Measurements from ENCODE around the gene BGLAP. TPM values are rescaled to one million over a fixed set of nuclear protein-coding genes. Genes with fewer than 3 reads are reported as not detected.

BGLAP gene
- total RNA-seq, 1 donor from 2014 or later: 1.2 TPM

- Mint-ChIP-seq H3K27ac (ENCODE audit: unreplicated experiment) (peak overlapping the region; percentile 30), H3K36me3 (ENCODE audit: low read depth, unreplicated experiment) (peaks cover 5% of the 10 kb centered on the region), H3K27me3 (ENCODE audit: unreplicated experiment) (peaks cover 5% of the 10 kb centered on the region), H3K9me3 (ENCODE audit: unreplicated experiment) (no peaks in the 10 kb centered on the region), H3K4me1 (ENCODE audit: unreplicated experiment) (peaks cover 18% of the 10 kb centered on the region), H3K4me3 (ENCODE audit: unreplicated experiment) (no peak overlapping the region)
- DNase-seq (ENCODE audit: low spot score): no peak
- no peak for TF ChIP-seq CTCF (IDR thresholded peaks at IDR 0.05; ENCODE audit: unreplicated experiment)
Measured at GRCh38 chr1:156286061-156286460, 44.1 kb downstream of the BGLAP start.

- Mint-ChIP-seq H3K9me3 (ENCODE audit: unreplicated experiment) (no peaks in the 10 kb centered on the region), H3K27ac (ENCODE audit: unreplicated experiment) (no peak overlapping the region), H3K4me3 (ENCODE audit: unreplicated experiment) (no peak overlapping the region), H3K27me3 (ENCODE audit: unreplicated experiment) (peaks cover 6% of the 10 kb centered on the region), H3K36me3 (ENCODE audit: low read depth, unreplicated experiment) (peaks cover 9% of the 10 kb centered on the region), H3K4me1 (ENCODE audit: unreplicated experiment) (peaks cover 8% of the 10 kb centered on the region)
- DNase-seq (ENCODE audit: low spot score): no peak
- no peak for TF ChIP-seq CTCF (IDR thresholded peaks at IDR 0.05; ENCODE audit: unreplicated experiment)
Measured at GRCh38 chr1:156289857-156290256, 47.9 kb downstream of the BGLAP start.

GRCh38 chr1:156291226-156292061, 49.5 kb downstream of the BGLAP start:
- peak; percentile 79 for DNase-seq (ENCODE audit: low spot score)
- Mint-ChIP-seq H3K4me3 (ENCODE audit: unreplicated experiment) (peak overlapping the region; percentile 89), H3K9me3 (ENCODE audit: unreplicated experiment) (no peaks in the 10 kb centered on the region), H3K27ac (ENCODE audit: unreplicated experiment) (peak overlapping the region; percentile 91), H3K4me1 (ENCODE audit: unreplicated experiment) (peaks cover 15% of the 10 kb centered on the region), H3K36me3 (ENCODE audit: low read depth, unreplicated experiment) (peaks cover 5% of the 10 kb centered on the region), H3K27me3 (ENCODE audit: unreplicated experiment) (peaks cover 6% of the 10 kb centered on the region)
- TF ChIP-seq CTCF (IDR thresholded peaks at IDR 0.05; ENCODE audit: unreplicated experiment): no peak

Other genes with a start within 250 kb of the BGLAP start
- gene SSR2, start 221.2 kb upstream of the BGLAP start, total RNA-seq (ENCODE audit: unreplicated experiment): 340 TPM
- gene UBQLN4, start 188.4 kb upstream of the BGLAP start, total RNA-seq (ENCODE audit: unreplicated experiment): 47.6 TPM
- gene LAMTOR2, start 187.4 kb upstream of the BGLAP start, total RNA-seq (ENCODE audit: unreplicated experiment): 82.4 TPM
- 1.6 TPM for gene RAB25, start 181.0 kb upstream of the BGLAP start, total RNA-seq (ENCODE audit: unreplicated experiment)
- gene MEX3A, start 159.7 kb upstream of the BGLAP start, total RNA-seq (ENCODE audit: unreplicated experiment): 63.9 TPM
- gene LMNA, start 127.5 kb upstream of the BGLAP start, total RNA-seq (ENCODE audit: unreplicated experiment): 35.8 TPM
- gene SEMA4A, start 88.6 kb upstream of the BGLAP start, total RNA-seq (ENCODE audit: unreplicated experiment): 2.2 TPM
- 22.0 TPM for gene SLC25A44, start 48.1 kb upstream of the BGLAP start, total RNA-seq (ENCODE audit: unreplicated experiment)
- gene PMF1, start 29.2 kb upstream of the BGLAP start, total RNA-seq (ENCODE audit: unreplicated experiment): 51.4 TPM
- 8.4 TPM for gene PAQR6, start 5.9 kb downstream of the BGLAP start, total RNA-seq (ENCODE audit: unreplicated experiment)
- gene SMG5, start 40.6 kb downstream of the BGLAP start, total RNA-seq (ENCODE audit: unreplicated experiment): 75.2 TPM
- 2.9 TPM for gene TMEM79, start 42.1 kb downstream of the BGLAP start, total RNA-seq (ENCODE audit: unreplicated experiment)
- 97.2 TPM for gene GLMP, start 53.5 kb downstream of the BGLAP start, total RNA-seq (ENCODE audit: unreplicated experiment)
- not detected for gene VHLL, start 57.1 kb downstream of the BGLAP start, total RNA-seq (ENCODE audit: unreplicated experiment)
- gene CCT3, start 96.1 kb downstream of the BGLAP start, total RNA-seq (ENCODE audit: unreplicated experiment): 218 TPM
- gene TSACC, start 96.3 kb downstream of the BGLAP start, total RNA-seq (ENCODE audit: unreplicated experiment): not detected
- gene RHBG, start 127.0 kb downstream of the BGLAP start, total RNA-seq (ENCODE audit: unreplicated experiment): not detected